ENCODE results near the gene NAB1.

DNA sequence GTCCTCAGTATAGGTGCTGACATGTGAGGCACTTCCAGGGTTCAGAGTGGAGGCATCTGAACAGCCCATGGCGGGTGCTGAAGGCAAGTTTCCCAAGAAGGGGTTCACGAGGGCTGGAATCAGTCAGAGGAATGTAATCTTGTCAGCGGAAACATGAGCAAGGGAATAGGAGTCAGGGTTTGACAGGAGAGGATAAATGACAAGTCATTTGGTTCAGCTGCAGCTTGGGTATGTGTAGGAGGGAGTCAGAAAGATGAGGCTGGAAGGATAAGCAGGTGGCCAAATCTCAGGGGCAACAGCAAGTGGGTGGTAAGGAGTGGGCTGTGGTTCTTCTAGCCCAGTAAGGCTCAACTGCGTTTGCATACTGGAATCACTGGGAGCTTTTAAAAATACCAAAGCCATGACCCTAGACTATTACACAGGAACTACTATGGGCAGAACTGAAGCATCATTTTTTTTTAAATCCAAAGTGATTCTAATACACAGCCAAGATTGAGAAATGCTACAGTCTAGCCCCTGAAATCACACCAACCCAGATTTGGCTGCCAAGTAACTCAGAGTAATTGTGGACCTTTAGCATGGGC lies 41.8 kb upstream of the NAB1 start:
- TF ChIP-seq SIN3A (IDR thresholded peaks at IDR 0.05; ENCODE audit: borderline replicate concordance, low read depth, low read length): no peak
- TF ChIP-seq MXI1 (IDR thresholded peaks at IDR 0.05; ENCODE audit: low read depth, low read length): no peak
- TF ChIP-seq, protein P1, sequence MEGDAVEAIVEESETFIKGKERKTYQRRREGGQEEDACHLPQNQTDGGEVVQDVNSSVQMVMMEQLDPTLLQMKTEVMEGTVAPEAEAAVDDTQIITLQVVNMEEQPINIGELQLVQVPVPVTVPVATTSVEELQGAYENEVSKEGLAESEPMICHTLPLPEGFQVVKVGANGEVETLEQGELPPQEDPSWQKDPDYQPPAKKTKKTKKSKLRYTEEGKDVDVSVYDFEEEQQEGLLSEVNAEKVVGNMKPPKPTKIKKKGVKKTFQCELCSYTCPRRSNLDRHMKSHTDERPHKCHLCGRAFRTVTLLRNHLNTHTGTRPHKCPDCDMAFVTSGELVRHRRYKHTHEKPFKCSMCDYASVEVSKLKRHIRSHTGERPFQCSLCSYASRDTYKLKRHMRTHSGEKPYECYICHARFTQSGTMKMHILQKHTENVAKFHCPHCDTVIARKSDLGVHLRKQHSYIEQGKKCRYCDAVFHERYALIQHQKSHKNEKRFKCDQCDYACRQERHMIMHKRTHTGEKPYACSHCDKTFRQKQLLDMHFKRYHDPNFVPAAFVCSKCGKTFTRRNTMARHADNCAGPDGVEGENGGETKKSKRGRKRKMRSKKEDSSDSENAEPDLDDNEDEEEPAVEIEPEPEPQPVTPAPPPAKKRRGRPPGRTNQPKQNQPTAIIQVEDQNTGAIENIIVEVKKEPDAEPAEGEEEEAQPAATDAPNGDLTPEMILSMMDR (IDR thresholded peaks at IDR 0.05): no peak
- no peak for TF ChIP-seq POLR2AphosphoS5 (IDR thresholded peaks at IDR 0.05; ENCODE audit: low read depth, low read length)
- TF ChIP-seq, protein P2, sequence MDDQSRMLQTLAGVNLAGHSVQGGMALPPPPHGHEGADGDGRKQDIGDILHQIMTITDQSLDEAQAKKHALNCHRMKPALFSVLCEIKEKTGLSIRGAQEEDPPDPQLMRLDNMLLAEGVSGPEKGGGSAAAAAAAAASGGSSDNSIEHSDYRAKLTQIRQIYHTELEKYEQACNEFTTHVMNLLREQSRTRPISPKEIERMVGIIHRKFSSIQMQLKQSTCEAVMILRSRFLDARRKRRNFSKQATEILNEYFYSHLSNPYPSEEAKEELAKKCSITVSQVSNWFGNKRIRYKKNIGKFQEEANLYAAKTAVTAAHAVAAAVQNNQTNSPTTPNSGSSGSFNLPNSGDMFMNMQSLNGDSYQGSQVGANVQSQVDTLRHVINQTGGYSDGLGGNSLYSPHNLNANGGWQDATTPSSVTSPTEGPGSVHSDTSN (IDR thresholded peaks at IDR 0.05): no peak
- TF ChIP-seq RAD21 (IDR thresholded peaks at IDR 0.05; ENCODE audit: low read length): no peak
- TF ChIP-seq, protein P3, sequence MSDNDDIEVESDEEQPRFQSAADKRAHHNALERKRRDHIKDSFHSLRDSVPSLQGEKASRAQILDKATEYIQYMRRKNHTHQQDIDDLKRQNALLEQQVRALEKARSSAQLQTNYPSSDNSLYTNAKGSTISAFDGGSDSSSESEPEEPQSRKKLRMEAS (IDR thresholded peaks at IDR 0.05; ENCODE audit: low read depth): no peak
- TF ChIP-seq SMC3 (IDR thresholded peaks at IDR 0.05; ENCODE audit: low read depth, low read length): no peak
- no peak for TF ChIP-seq RXRA (IDR thresholded peaks at IDR 0.05; ENCODE audit: borderline replicate concordance, low read depth)
- TF ChIP-seq, protein P4, sequence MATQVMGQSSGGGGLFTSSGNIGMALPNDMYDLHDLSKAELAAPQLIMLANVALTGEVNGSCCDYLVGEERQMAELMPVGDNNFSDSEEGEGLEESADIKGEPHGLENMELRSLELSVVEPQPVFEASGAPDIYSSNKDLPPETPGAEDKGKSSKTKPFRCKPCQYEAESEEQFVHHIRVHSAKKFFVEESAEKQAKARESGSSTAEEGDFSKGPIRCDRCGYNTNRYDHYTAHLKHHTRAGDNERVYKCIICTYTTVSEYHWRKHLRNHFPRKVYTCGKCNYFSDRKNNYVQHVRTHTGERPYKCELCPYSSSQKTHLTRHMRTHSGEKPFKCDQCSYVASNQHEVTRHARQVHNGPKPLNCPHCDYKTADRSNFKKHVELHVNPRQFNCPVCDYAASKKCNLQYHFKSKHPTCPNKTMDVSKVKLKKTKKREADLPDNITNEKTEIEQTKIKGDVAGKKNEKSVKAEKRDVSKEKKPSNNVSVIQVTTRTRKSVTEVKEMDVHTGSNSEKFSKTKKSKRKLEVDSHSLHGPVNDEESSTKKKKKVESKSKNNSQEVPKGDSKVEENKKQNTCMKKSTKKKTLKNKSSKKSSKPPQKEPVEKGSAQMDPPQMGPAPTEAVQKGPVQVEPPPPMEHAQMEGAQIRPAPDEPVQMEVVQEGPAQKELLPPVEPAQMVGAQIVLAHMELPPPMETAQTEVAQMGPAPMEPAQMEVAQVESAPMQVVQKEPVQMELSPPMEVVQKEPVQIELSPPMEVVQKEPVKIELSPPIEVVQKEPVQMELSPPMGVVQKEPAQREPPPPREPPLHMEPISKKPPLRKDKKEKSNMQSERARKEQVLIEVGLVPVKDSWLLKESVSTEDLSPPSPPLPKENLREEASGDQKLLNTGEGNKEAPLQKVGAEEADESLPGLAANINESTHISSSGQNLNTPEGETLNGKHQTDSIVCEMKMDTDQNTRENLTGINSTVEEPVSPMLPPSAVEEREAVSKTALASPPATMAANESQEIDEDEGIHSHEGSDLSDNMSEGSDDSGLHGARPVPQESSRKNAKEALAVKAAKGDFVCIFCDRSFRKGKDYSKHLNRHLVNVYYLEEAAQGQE (IDR thresholded peaks at IDR 0.05; ENCODE audit: low read depth, low read length): no peak
- TF ChIP-seq MEF2A (IDR thresholded peaks at IDR 0.05; ENCODE audit: borderline replicate concordance, low read depth): no peak

Measured in SK-N-SH (cell line).